K562 (cell line): Measurements from ENCODE around the gene C1QTNF6.

Source experiments
- MAFF ChIP-seq: IDR thresholded peaks from 2 replicates; pipeline ENCODE4 v1.6.1; 2012; ENCODE audit warnings: low read length, improper control_type of control experiment
- MEF2D ChIP-seq: conservative IDR thresholded peaks from 2 replicates; pipeline ENCODE4 v1.6.1; 2016; ENCODE audit warnings: low read depth, missing genetic modification characterization, missing compliant biosample characterization
- ZNF121 ChIP-seq: sonication (generic); formaldehyde crosslinking; conservative IDR thresholded peaks from 2 replicates; pipeline ENCODE4 v1.8.0; 2022; ENCODE audit warnings: missing genetic modification reagents
- ZNF274 ChIP-seq: IDR thresholded peaks from 2 replicates; pipeline ENCODE4 v1.6.1; 2011; ENCODE audit warnings: low read depth, mild to moderate bottlenecking, low read length, moderate library complexity, borderline replicate concordance
- ZNF717 ChIP-seq: fragments of 250-450 bp; sonication (Bioruptor Pico); IDR thresholded peaks from 2 replicates; pipeline ENCODE4 v1.5.0; 2021
- TF ChIP-seq, protein P1 (sequence below), 3 experiments: IDR thresholded peaks in 2 of 3; conservative IDR thresholded peaks in 1 of 3; 2 replicates each; pipeline ENCODE4 v1.5.1; 2011 to 2012; ENCODE audit warnings: low read length in 3 of 3, mild to moderate bottlenecking in 3 of 3, control low read depth in 2 of 3, improper control_type of control experiment in 1 of 3, inconsistent platforms in 1 of 3, low read depth in 1 of 3, mixed read lengths in 1 of 3, moderate library complexity in 1 of 3; ENCODE audit not compliant: insufficient read depth in 2 of 3
- TF ChIP-seq, protein P2 (sequence below): sonication (generic); formaldehyde crosslinking; IDR thresholded peaks from 2 replicates; pipeline ENCODE4 v1.8.0; 2022; ENCODE audit warnings: missing genetic modification reagents, mild to moderate bottlenecking, borderline replicate concordance

GRCh38 chr22:37188901-37189466 is 937 bp upstream of the C1QTNF6 start:
- no peak for TF ChIP-seq ZNF274
- no peak for TF ChIP-seq MAFF
- TF ChIP-seq, protein P1, sequence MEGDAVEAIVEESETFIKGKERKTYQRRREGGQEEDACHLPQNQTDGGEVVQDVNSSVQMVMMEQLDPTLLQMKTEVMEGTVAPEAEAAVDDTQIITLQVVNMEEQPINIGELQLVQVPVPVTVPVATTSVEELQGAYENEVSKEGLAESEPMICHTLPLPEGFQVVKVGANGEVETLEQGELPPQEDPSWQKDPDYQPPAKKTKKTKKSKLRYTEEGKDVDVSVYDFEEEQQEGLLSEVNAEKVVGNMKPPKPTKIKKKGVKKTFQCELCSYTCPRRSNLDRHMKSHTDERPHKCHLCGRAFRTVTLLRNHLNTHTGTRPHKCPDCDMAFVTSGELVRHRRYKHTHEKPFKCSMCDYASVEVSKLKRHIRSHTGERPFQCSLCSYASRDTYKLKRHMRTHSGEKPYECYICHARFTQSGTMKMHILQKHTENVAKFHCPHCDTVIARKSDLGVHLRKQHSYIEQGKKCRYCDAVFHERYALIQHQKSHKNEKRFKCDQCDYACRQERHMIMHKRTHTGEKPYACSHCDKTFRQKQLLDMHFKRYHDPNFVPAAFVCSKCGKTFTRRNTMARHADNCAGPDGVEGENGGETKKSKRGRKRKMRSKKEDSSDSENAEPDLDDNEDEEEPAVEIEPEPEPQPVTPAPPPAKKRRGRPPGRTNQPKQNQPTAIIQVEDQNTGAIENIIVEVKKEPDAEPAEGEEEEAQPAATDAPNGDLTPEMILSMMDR (IDR thresholded peaks at IDR 0.05 in 2 of 3, conservative IDR thresholded peaks at IDR 0.05 in 1 of 3; ENCODE audit: insufficient read depth in 2 of 3, low read depth in 1 of 3, low read length in 3 of 3), result no peak
- no peak for TF ChIP-seq ZNF717 (CRISPR knock-in tag)
- TF ChIP-seq ZNF121, result no peak
- TF ChIP-seq, protein P2, sequence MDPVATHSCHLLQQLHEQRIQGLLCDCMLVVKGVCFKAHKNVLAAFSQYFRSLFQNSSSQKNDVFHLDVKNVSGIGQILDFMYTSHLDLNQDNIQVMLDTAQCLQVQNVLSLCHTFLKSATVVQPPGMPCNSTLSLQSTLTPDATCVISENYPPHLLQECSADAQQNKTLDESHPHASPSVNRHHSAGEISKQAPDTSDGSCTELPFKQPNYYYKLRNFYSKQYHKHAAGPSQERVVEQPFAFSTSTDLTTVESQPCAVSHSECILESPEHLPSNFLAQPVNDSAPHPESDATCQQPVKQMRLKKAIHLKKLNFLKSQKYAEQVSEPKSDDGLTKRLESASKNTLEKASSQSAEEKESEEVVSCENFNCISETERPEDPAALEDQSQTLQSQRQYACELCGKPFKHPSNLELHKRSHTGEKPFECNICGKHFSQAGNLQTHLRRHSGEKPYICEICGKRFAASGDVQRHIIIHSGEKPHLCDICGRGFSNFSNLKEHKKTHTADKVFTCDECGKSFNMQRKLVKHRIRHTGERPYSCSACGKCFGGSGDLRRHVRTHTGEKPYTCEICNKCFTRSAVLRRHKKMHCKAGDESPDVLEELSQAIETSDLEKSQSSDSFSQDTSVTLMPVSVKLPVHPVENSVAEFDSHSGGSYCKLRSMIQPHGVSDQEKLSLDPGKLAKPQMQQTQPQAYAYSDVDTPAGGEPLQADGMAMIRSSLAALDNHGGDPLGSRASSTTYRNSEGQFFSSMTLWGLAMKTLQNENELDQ (CRISPR knock-in tag), result no peak
- no peak for TF ChIP-seq MEF2D (tag)
